Measurements from ENCODE around the gene CSTF2T. TPM values are rescaled to one million over a fixed set of nuclear protein-coding genes. Genes with fewer than 3 reads are reported as not detected.

CSTF2T gene
- total RNA-seq: 10 to 100 TPM; 25.3 to 25.6 TPM

- Mint-ChIP-seq H3K4me3 (peak within 1 kb of the TSS; percentile 97), H3K27me3 (ENCODE audit: low read depth) (no peaks in the 10 kb centered on the region), H3K27ac (peak within 1 kb of the TSS; percentile 100), H3K4me1 (ENCODE audit: low read depth) (peaks cover 45% of the 10 kb centered on the region), H3K9me3 (no peaks in the 10 kb centered on the region), H3K36me3 (ENCODE audit: low read depth) (peaks cover 38% of the 10 kb centered on the region)
- CTCF ChIA-PET: interaction anchor here (1.3 kb wide), 1 partner anchor 261 kb away, joined by 6 read pairs; no protein-coding TSS in a partner anchor
- peak; percentile 94 for DNase-seq
- intact Hi-C loops (cut with micrococcal nuclease): loop anchor here (1.0 to 10.0 kb wide), 6 partner anchors 9 to 1755 kb away; partner anchors contain the start of genes PARG and TIMM23B
These were observed at the start of gene CSTF2T for GRCh38 chr10:51699475-51700227. Gene CSTF2T, minus strand, starts transcription at chr10:51699595. Its CDS starts 46 bp downstream, at chr10:51699549.

DNA sequence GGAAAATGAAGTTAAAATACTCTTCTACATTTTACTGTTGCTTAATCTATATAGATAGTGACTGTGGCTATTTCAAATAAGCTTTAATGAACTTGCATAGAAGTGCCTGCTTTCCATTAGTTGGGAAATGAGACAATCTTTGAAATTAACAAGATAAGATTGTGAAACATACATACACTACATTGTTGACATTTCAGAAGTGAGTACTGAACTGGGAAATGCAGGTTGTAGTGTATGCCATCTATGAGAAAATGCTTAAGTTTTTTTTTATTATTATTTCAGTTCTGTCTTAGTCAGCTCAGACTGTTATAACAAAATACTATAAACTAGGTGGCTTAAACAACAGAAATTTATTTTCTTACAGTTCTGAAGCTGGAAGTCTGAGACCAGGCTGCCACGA lies 49.6 kb upstream of the CSTF2T start:
- DNase-seq: no peak
- Mint-ChIP-seq H3K9me3 (no peaks in the 10 kb centered on the region), H3K27me3 (ENCODE audit: low read depth) (no peaks in the 10 kb centered on the region), H3K27ac (no peak overlapping the region), H3K4me1 (ENCODE audit: low read depth) (no peaks in the 10 kb centered on the region), H3K36me3 (ENCODE audit: low read depth) (no peaks in the 10 kb centered on the region), H3K4me3 (no peak overlapping the region)
- CTCF ChIA-PET: no interaction called here
- intact Hi-C loops (cut with micrococcal nuclease): no loop called here

- H3K27me3 Mint-ChIP-seq (ENCODE audit: low read depth): no peaks in the 10 kb centered on the region
- no peaks in the 10 kb centered on the region for H3K4me1 Mint-ChIP-seq (ENCODE audit: low read depth)
- CTCF ChIA-PET: no interaction called here
- no peak overlapping the region for H3K27ac Mint-ChIP-seq
- no peaks in the 10 kb centered on the region for H3K9me3 Mint-ChIP-seq
- no peaks in the 10 kb centered on the region for H3K36me3 Mint-ChIP-seq (ENCODE audit: low read depth)
- no peak for DNase-seq
- intact Hi-C loops (cut with micrococcal nuclease): no loop called here
- H3K4me3 Mint-ChIP-seq: no peak overlapping the region
These were observed 47.8 kb upstream of the CSTF2T start for GRCh38 chr10:51747216-51747615.

GRCh38 chr10:51745397-51745796 lies 46.0 kb upstream of the CSTF2T start:
- Mint-ChIP-seq H3K27ac (no peak overlapping the region), H3K9me3 (no peaks in the 10 kb centered on the region), H3K27me3 (ENCODE audit: low read depth) (no peaks in the 10 kb centered on the region), H3K36me3 (ENCODE audit: low read depth) (no peaks in the 10 kb centered on the region), H3K4me1 (ENCODE audit: low read depth) (no peaks in the 10 kb centered on the region), H3K4me3 (no peak overlapping the region)
- intact Hi-C loops (cut with micrococcal nuclease): no loop called here
- CTCF ChIA-PET: no interaction called here
- DNase-seq: no peak

- H3K27ac Mint-ChIP-seq: no peak overlapping the region
- intact Hi-C loops (cut with micrococcal nuclease): no loop called here
- no peak for DNase-seq
- CTCF ChIA-PET: no interaction called here
- no peaks in the 10 kb centered on the region for H3K9me3 Mint-ChIP-seq
- H3K36me3 Mint-ChIP-seq (ENCODE audit: low read depth): no peaks in the 10 kb centered on the region
- H3K4me1 Mint-ChIP-seq (ENCODE audit: low read depth): no peaks in the 10 kb centered on the region
- H3K27me3 Mint-ChIP-seq (ENCODE audit: low read depth): no peaks in the 10 kb centered on the region
- H3K4me3 Mint-ChIP-seq: no peak overlapping the region
These were observed 45.0 kb upstream of the CSTF2T start for GRCh38 chr10:51744235-51745000.

GRCh38 chr10:51743146-51743545 lies 43.8 kb upstream of the CSTF2T start:
- no peak overlapping the region for H3K4me3 Mint-ChIP-seq
- DNase-seq: no peak
- H3K36me3 Mint-ChIP-seq (ENCODE audit: low read depth): no peaks in the 10 kb centered on the region
- H3K27ac Mint-ChIP-seq: no peak overlapping the region
- intact Hi-C loops (cut with micrococcal nuclease): no loop called here
- H3K4me1 Mint-ChIP-seq (ENCODE audit: low read depth): no peaks in the 10 kb centered on the region
- H3K9me3 Mint-ChIP-seq: no peaks in the 10 kb centered on the region
- CTCF ChIA-PET: no interaction called here
- H3K27me3 Mint-ChIP-seq (ENCODE audit: low read depth): no peaks in the 10 kb centered on the region

GRCh38 chr10:51733057-51733456 lies 33.7 kb upstream of the CSTF2T start:
- no peak for DNase-seq
- Mint-ChIP-seq H3K9me3 (no peaks in the 10 kb centered on the region), H3K27ac (no peak overlapping the region), H3K27me3 (ENCODE audit: low read depth) (no peaks in the 10 kb centered on the region), H3K4me1 (ENCODE audit: low read depth) (no peaks in the 10 kb centered on the region), H3K4me3 (no peak overlapping the region), H3K36me3 (ENCODE audit: low read depth) (no peaks in the 10 kb centered on the region)
- CTCF ChIA-PET: no interaction called here
- intact Hi-C loops (cut with micrococcal nuclease): no loop called here

DNA sequence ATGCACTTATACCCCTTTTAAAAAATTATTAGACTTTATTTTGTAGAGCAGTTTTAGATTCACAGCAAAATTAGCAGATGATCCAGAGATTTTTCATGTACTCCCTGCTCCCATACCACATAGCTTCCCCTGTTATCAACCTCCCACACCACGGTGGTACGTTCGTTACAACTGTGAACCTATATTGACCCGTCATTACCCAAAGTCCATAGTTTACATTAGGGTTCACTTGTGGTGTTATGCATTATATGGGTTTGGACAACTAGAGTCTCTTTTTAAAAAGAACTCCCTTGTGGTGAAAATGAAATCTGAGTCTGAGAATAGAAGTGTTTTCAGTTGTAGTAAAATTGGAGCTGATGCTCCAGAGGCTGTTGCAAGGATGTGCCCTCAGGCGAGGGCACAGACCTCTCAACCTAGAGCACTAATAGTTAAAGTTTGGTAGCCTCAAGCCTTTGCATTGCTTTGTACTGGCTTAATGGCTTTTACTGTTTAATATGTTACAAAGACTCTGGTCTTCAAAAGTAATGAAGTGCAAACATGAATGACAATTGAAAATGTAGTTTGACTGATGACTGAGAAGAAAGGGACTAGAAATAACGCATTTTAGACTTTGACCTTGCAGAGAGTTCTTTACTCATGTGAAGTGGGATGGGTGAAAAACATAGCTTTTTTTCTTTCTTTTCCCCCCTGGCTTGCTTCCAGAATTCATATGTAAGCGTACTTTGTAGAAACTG lies 30.6 kb upstream of the CSTF2T start:
- Mint-ChIP-seq H3K9me3 (no peaks in the 10 kb centered on the region), H3K27me3 (ENCODE audit: low read depth) (no peaks in the 10 kb centered on the region), H3K4me1 (ENCODE audit: low read depth) (no peaks in the 10 kb centered on the region), H3K36me3 (ENCODE audit: low read depth) (no peaks in the 10 kb centered on the region), H3K4me3 (no peak overlapping the region), H3K27ac (no peak overlapping the region)
- CTCF ChIA-PET: no interaction called here
- intact Hi-C loops (cut with micrococcal nuclease): no loop called here
- no peak for DNase-seq

- intact Hi-C loops (cut with micrococcal nuclease): no loop called here
- Mint-ChIP-seq H3K9me3 (no peaks in the 10 kb centered on the region), H3K4me3 (no peak overlapping the region), H3K4me1 (ENCODE audit: low read depth) (no peaks in the 10 kb centered on the region), H3K27ac (no peak overlapping the region), H3K27me3 (ENCODE audit: low read depth) (no peaks in the 10 kb centered on the region), H3K36me3 (ENCODE audit: low read depth) (no peaks in the 10 kb centered on the region)
- CTCF ChIA-PET: no interaction called here
- no peak for DNase-seq
These were observed 24.6 kb upstream of the CSTF2T start for GRCh38 chr10:51724038-51724437.

DNA sequence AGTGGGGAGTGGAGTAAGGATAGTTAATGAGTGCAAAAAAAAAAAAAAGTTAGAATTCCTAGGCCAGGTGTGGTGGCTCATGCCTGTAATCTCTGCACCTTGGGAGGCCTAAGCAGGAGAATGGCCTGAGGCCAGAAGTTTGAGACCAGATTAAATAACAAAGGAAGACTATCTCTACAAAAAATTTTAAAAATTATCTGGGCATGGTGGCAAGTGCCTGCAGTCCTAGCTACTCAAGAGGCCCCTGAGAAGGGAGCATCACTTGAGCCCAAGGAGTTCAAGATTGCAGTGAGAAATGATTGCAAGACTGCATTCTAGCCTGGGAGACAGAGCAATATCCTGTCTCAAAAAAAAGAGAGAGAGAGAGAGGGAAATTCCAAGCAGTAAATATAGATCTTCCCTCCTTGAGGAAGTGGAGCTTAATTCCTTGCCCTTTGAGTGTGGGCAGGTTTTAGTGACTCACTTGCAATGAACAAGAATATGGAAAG lies 19.5 kb upstream of the CSTF2T start:
- no peak for DNase-seq
- intact Hi-C loops (cut with micrococcal nuclease): no loop called here
- Mint-ChIP-seq H3K36me3 (ENCODE audit: low read depth) (no peaks in the 10 kb centered on the region), H3K4me3 (no peak overlapping the region), H3K4me1 (ENCODE audit: low read depth) (no peaks in the 10 kb centered on the region), H3K27ac (no peak overlapping the region), H3K27me3 (ENCODE audit: low read depth) (no peaks in the 10 kb centered on the region), H3K9me3 (no peaks in the 10 kb centered on the region)
- CTCF ChIA-PET: no interaction called here

DNA sequence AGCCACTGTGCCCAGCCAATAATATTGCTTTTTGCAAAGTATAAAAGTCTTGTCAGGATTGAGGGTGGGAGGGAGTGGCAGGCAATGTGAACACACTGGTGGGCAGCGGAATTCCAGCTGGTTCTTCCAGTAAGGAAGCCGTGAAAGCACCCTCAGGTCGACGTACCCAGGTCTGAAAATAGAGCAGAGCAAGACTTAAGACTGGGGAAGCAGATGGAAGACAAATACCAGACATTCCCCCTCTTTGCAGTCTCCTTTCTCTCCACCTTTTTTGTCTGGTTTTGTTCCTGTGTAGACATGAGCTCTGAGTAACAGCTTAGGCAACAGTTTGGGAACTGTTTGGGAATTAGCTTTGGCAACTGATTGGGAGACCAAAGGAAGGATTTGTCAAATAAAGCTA lies 17.6 kb upstream of the CSTF2T start:
- no peaks in the 10 kb centered on the region for H3K27me3 Mint-ChIP-seq (ENCODE audit: low read depth)
- CTCF ChIA-PET: no interaction called here
- H3K27ac Mint-ChIP-seq: no peak overlapping the region
- H3K36me3 Mint-ChIP-seq (ENCODE audit: low read depth): no peaks in the 10 kb centered on the region
- no peaks in the 10 kb centered on the region for H3K9me3 Mint-ChIP-seq
- intact Hi-C loops (cut with micrococcal nuclease): no loop called here
- no peak for DNase-seq
- no peaks in the 10 kb centered on the region for H3K4me1 Mint-ChIP-seq (ENCODE audit: low read depth)
- no peak overlapping the region for H3K4me3 Mint-ChIP-seq

DNA sequence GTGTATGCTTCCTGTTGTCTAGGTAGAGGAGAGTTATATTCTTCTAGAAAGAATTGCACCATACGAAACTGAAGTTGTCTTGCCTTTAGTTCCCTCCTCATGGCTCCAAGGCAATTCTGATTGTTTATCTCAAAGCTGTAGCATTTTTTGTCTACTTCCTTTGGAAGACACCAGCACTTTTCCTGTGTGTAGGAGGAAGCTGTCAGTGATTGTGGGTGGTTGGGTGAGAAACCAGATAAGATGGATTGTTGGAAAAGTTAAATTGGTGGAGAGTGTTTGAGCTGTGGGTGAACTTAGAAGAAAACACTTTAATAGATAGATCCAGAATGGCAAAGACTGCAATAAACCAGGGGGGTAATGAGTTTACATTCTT lies 12.1 kb upstream of the CSTF2T start:
- Mint-ChIP-seq H3K9me3 (no peaks in the 10 kb centered on the region), H3K27ac (no peak overlapping the region), H3K27me3 (ENCODE audit: low read depth) (no peaks in the 10 kb centered on the region), H3K4me1 (ENCODE audit: low read depth) (peaks cover 28% of the 10 kb centered on the region), H3K4me3 (no peak overlapping the region), H3K36me3 (ENCODE audit: low read depth) (no peaks in the 10 kb centered on the region)
- no peak for DNase-seq
- intact Hi-C loops (cut with micrococcal nuclease): no loop called here
- CTCF ChIA-PET: interaction anchor here (0.7 kb wide), 1 partner anchor 54 kb away, joined by 3 read pairs; no protein-coding TSS in a partner anchor

All from activated naive CD4-positive, alpha-beta T cell treated with anti-CD3 and anti-CD28 coated beads for 36 hours (primary cell).